Measurements from ENCODE around the gene AP1B1. TPM values are rescaled to one million over a fixed set of nuclear protein-coding genes. Genes with fewer than 3 reads are reported as not detected.

The AP1B1 gene
- total and polyA plus RNA-seq, 2 of the 4 experiments (the other 2 are of a cell fraction) = 55.7 to 70.8 TPM

- no CpG with 5 or more reads among the region's 3 CpGs for WGBS, 2 experiments (ENCODE audit: extremely low coverage in 2 of 2, insufficient read length in 1 of 2)
- in situ Hi-C loops (cut with MboI; ENCODE audit: low sequenced_read_pairs) (no loop called here), intact Hi-C loops (cut with micrococcal nuclease) (no loop called here), dilution Hi-C loops (cut with HindIII; ENCODE audit: low sequenced_read_pairs, unreplicated experiment) (no loop called here)
- Histone ChIP-seq H2AK9ac (replicated peaks; ENCODE audit: low read depth, low read length, poor library complexity) (no peak overlapping the region), H3K14ac (replicated peaks; ENCODE audit: low read depth, low read length) (no peak overlapping the region), H2BK15ac (ENCODE audit: low read depth, low read length) (no peak overlapping the region), H3K4ac (ENCODE audit: low read depth, low read length) (no peak overlapping the region), H3K9me1 (ENCODE audit: insufficient read depth, low read length) (no peaks in the 10 kb centered on the region), H3K23ac (ENCODE audit: low read depth, low read length) (no peak overlapping the region), H2AK5ac (ENCODE audit: low read depth, low read length) (no peak overlapping the region), H3K9ac (ENCODE audit: low read depth, low read length) (no peak overlapping the region), H4K20me1 (ENCODE audit: insufficient read depth, low read length) (peaks cover 74% of the 10 kb centered on the region), H3K36me3 (ENCODE audit: control insufficient read depth, insufficient read depth, low read length) (peaks cover 76% of the 10 kb centered on the region), H3K18ac (ENCODE audit: low read depth, low read length) (no peak overlapping the region), H2BK5ac (ENCODE audit: low read depth, low read length, poor library complexity, severe bottlenecking) (no peak overlapping the region), H3K27me3 (ENCODE audit: control insufficient read depth, insufficient read depth, low read length) (no peaks in the 10 kb centered on the region), H3K4me2 (ENCODE audit: low read depth, low read length) (no peak overlapping the region), H2BK120ac (ENCODE audit: low read depth, low read length) (no peak overlapping the region), H4K8ac (ENCODE audit: low read depth in 2 of 2, low read length in 2 of 2) (no peak overlapping the region), H4K5ac (ENCODE audit: low read depth, low read length) (no peak overlapping the region), H3K9me3 (ENCODE audit: control insufficient read depth, insufficient read depth, low read length) (no peaks in the 10 kb centered on the region), H3K56ac (ENCODE audit: extremely low read depth, insufficient read depth, low read length) (no peak overlapping the region), H4K91ac (ENCODE audit: insufficient read depth, low read depth, low read length) (no peak overlapping the region), H3K27ac (ENCODE audit: insufficient read depth, low read length) (no peak overlapping the region), H2BK20ac (ENCODE audit: low read depth, low read length) (no peak overlapping the region), H3K4me1 (ENCODE audit: control insufficient read depth, insufficient read depth, low read length) (no peaks in the 10 kb centered on the region), H2AFZ (replicated peaks; ENCODE audit: low read length, poor library complexity) (no peak overlapping the region), H3K79me1 (ENCODE audit: low read depth in 1 of 2, low read length in 2 of 2) (peaks cover 24 to 53% of the 10 kb centered on the region in 2 experiments), H3K4me3 (ENCODE audit: insufficient read depth, low read depth, low read length) (no peak overlapping the region)
- DNase-seq (no peak), ATAC-seq (ENCODE audit: low read depth) (no peak)
- CTCF ChIA-PET = no interaction called here
- POLR2A ChIA-PET (ENCODE audit: unreplicated experiment) = no interaction called here
- no peak for TF ChIP-seq USF2 (IDR thresholded peaks at IDR 0.05; ENCODE audit: low read depth, low read length)
- TF ChIP-seq RFX5 (IDR thresholded peaks at IDR 0.05; ENCODE audit: low read depth, low read length) = no peak
- no peak for TF ChIP-seq BHLHE40 (IDR thresholded peaks at IDR 0.05; ENCODE audit: low read depth, low read length)
- no peak for TF ChIP-seq MXI1 (IDR thresholded peaks at IDR 0.05; ENCODE audit: borderline replicate concordance, low read depth, low read length)
- TF ChIP-seq RCOR1 (IDR thresholded peaks at IDR 0.05; ENCODE audit: insufficient replicate concordance, low read length) = no peak
- TF ChIP-seq MAZ (IDR thresholded peaks at IDR 0.05; ENCODE audit: borderline replicate concordance, low read depth, low read length) = no peak
- no peak for TF ChIP-seq FOS (IDR thresholded peaks at IDR 0.05; ENCODE audit: low read depth, low read length)
- TF ChIP-seq RAD21 (IDR thresholded peaks at IDR 0.05; ENCODE audit: low read length) = no peak
- TF ChIP-seq CHD1 (IDR thresholded peaks at IDR 0.05; ENCODE audit: low read depth, low read length) = no peak
- no peak for TF ChIP-seq ELK1 (IDR thresholded peaks at IDR 0.05; ENCODE audit: borderline replicate concordance, low read depth, low read length)
- no peak for TF ChIP-seq POLR2A (IDR thresholded peaks at IDR 0.05; ENCODE audit: low read depth, low read length)
- TF ChIP-seq NFE2L2 (IDR thresholded peaks at IDR 0.05; ENCODE audit: low read depth, low read length) = no peak
- TF ChIP-seq SMC3 (IDR thresholded peaks at IDR 0.05; ENCODE audit: low read depth, low read length) = no peak
- TF ChIP-seq CTCF (conservative IDR thresholded peaks at IDR 0.05; ENCODE audit: low read depth, low read length) = no peak
- no peak for TF ChIP-seq CEBPB (IDR thresholded peaks at IDR 0.05; ENCODE audit: low read depth, low read length)
- no peak for TF ChIP-seq MAFK (IDR thresholded peaks at IDR 0.05; ENCODE audit: low read depth, low read length)
- no TSS peak for BruUV-seq (replicated peaks)
These were observed 104.2 kb downstream of the AP1B1 start for GRCh38 chr22:29284196-29284595.

Measured in IMR-90 (cell line).